Islet of Langerhans (tissue), 1 donor: ENCODE data around the gene MTFR2.

Experiments used
- FAIRE-seq: peaks from one replicate; lab custom pipeline; 2011; peaks lifted over from hg19 to GRCh38; lab: Jason Lieb, UNC

The MTFR2 gene

GRCh38 chr6:136249811-136250685, at the start of gene MTFR2:
Gene MTFR2, minus strand, starts transcription at chr6:136250311. Its CDS starts 1,212 bp downstream, at chr6:136249099.
- FAIRE-seq = peak; percentile 97

- no peak for FAIRE-seq
These were observed 44.5 kb upstream of the MTFR2 start for GRCh38 chr6:136294621-136295020.

GRCh38 chr6:136290410-136291010, 40.4 kb upstream of the MTFR2 start:
- no peak for FAIRE-seq

- peak; percentile 73 for FAIRE-seq
These were observed 39.7 kb upstream of the MTFR2 start, which contains the start of gene BCLAF1 for GRCh38 chr6:136289579-136290409. Gene BCLAF1, minus strand, starts transcription at chr6:136289846. Its CDS starts 9,980 bp downstream, at chr6:136279866.

GRCh38 chr6:136289327-136289578, 39.1 kb upstream of the MTFR2 start:
- FAIRE-seq = no peak

GRCh38 chr6:136288566-136289326, 38.6 kb upstream of the MTFR2 start:
- peak; percentile 45 for FAIRE-seq

GRCh38 chr6:136284909-136285308, 34.8 kb upstream of the MTFR2 start:
- FAIRE-seq = no peak

GRCh38 chr6:136282906-136283305, 32.8 kb upstream of the MTFR2 start:
- FAIRE-seq = no peak

- no peak for FAIRE-seq
These were observed 30.0 kb upstream of the MTFR2 start for GRCh38 chr6:136280032-136280609.

GRCh38 chr6:136274062-136274461, 24.0 kb upstream of the MTFR2 start:
- FAIRE-seq = no peak

GRCh38 chr6:136265101-136265500, 15.0 kb upstream of the MTFR2 start:
- no peak for FAIRE-seq

- FAIRE-seq = no peak
These were observed 12.8 kb upstream of the MTFR2 start for GRCh38 chr6:136262940-136263339.

GRCh38 chr6:136254851-136255466, 4.8 kb upstream of the MTFR2 start:
- no peak for FAIRE-seq

- no peak for FAIRE-seq
These were observed 3.6 kb upstream of the MTFR2 start for GRCh38 chr6:136253734-136254133.

- no peak for FAIRE-seq
These were observed 2.3 kb upstream of the MTFR2 start for GRCh38 chr6:136252441-136252840.

GRCh38 chr6:136251394-136251793, 1.3 kb upstream of the MTFR2 start:
- no peak for FAIRE-seq

GRCh38 chr6:136250686-136251008, 536 bp upstream of the MTFR2 start:
- FAIRE-seq = no peak

GRCh38 chr6:136249336-136249735, 775 bp downstream of the MTFR2 start:
- FAIRE-seq = no peak

GRCh38 chr6:136244061-136244616, 6.0 kb downstream of the MTFR2 start:
- FAIRE-seq = no peak

GRCh38 chr6:136236466-136237293, 13.4 kb downstream of the MTFR2 start:
- FAIRE-seq = no peak
